GM06990 (cell line): ENCODE measurements around the gene AZU1.

Experiments used
- DNase-seq: peaks from one replicate; pipeline ENCODE4 v3.0.0-alpha.2; 2011; ENCODE audit not compliant: insufficient read length; ENCODE audit errors: extremely low read depth
- H3K27me3 ChIP-seq: replicated peaks from 2 replicates; pipeline ENCODE4 v1.6.0; 2011; ENCODE audit warnings: low read length; ENCODE audit not compliant: control insufficient read depth, insufficient read depth
- H3K36me3 ChIP-seq: 2 replicates; pipeline ENCODE4 v1.5.1; 2011; ENCODE audit warnings: low read length; ENCODE audit not compliant: control insufficient read depth, insufficient read depth
- H3K4me3 ChIP-seq: replicated peaks from 2 replicates; pipeline ENCODE4 v1.5.1; 2011; ENCODE audit warnings: low read depth, mild to moderate bottlenecking, control low read depth, low read length
- TF ChIP-seq, protein P1 (sequence below): IDR thresholded peaks from 2 replicates; pipeline ENCODE4 v1.5.1; 2011; ENCODE audit warnings: low read length, control low read depth, mild to moderate bottlenecking, inconsistent platforms; ENCODE audit not compliant: insufficient read depth, poor library complexity, severe bottlenecking

The AZU1 gene

GRCh38 chr19:861141-861755 is 33.6 kb downstream of the AZU1 start:
- Histone ChIP-seq H3K36me3 (no peaks in the 10 kb centered on the region), H3K4me3 (no peak overlapping the region), H3K27me3 (no peaks in the 10 kb centered on the region)
- DNase-seq, result no peak
- TF ChIP-seq, protein P1, sequence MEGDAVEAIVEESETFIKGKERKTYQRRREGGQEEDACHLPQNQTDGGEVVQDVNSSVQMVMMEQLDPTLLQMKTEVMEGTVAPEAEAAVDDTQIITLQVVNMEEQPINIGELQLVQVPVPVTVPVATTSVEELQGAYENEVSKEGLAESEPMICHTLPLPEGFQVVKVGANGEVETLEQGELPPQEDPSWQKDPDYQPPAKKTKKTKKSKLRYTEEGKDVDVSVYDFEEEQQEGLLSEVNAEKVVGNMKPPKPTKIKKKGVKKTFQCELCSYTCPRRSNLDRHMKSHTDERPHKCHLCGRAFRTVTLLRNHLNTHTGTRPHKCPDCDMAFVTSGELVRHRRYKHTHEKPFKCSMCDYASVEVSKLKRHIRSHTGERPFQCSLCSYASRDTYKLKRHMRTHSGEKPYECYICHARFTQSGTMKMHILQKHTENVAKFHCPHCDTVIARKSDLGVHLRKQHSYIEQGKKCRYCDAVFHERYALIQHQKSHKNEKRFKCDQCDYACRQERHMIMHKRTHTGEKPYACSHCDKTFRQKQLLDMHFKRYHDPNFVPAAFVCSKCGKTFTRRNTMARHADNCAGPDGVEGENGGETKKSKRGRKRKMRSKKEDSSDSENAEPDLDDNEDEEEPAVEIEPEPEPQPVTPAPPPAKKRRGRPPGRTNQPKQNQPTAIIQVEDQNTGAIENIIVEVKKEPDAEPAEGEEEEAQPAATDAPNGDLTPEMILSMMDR, result no peak

- TF ChIP-seq, protein P1, result no peak
- Histone ChIP-seq H3K36me3 (no peaks in the 10 kb centered on the region), H3K4me3 (no peak overlapping the region), H3K27me3 (no peaks in the 10 kb centered on the region)
- peak; percentile 75 for DNase-seq
Observed at GRCh38 chr19:861756-862580, 34.3 kb downstream of the AZU1 start.

- Histone ChIP-seq H3K36me3 (peaks cover 3% of the 10 kb centered on the region; the same call in 1 of the 2 replicates), H3K4me3 (no peak overlapping the region), H3K27me3 (no peaks in the 10 kb centered on the region)
- TF ChIP-seq, protein P1, result no peak
- peak; percentile 81 for DNase-seq
Observed at GRCh38 chr19:862581-863314, 35.1 kb downstream of the AZU1 start.

GRCh38 chr19:863315-863620 is 35.6 kb downstream of the AZU1 start:
- no peak for DNase-seq
- H3K27me3 ChIP-seq, result no peaks in the 10 kb centered on the region
- no peak overlapping the region for H3K4me3 ChIP-seq
- TF ChIP-seq, protein P1, result no peak
- peaks cover 3% of the 10 kb centered on the region; the same call in 1 of the 2 replicates for H3K36me3 ChIP-seq

GRCh38 chr19:866769-867300 is 39.2 kb downstream of the AZU1 start:
- DNase-seq, result no peak
- Histone ChIP-seq H3K27me3 (no peaks in the 10 kb centered on the region), H3K36me3 (peaks cover 11% of the 10 kb centered on the region), H3K4me3 (no peak overlapping the region)
- TF ChIP-seq, protein P1, result no peak
